Activated B cell treated with CpG ODN at 0.5 μM for 24 hours (primary cell): ENCODE data around the gene POLR2A. TPM values are rescaled to one million over a fixed set of nuclear protein-coding genes. Genes with fewer than 3 reads are reported as not detected.

Source experiments
- ATAC-seq: fragments of 200-7000 bp; cut with Tn5 transposase; one replicate; pipeline ENCODE4 v1.10.0; 2021; ENCODE audit warnings: low read depth, mild to moderate bottlenecking, moderate library complexity
- CTCF ChIA-PET: fragments of 350-600 bp; sonication (Branson Sonifier 250); formaldehyde crosslinking; loops from one replicate; lab custom pipeline; 2021; ENCODE audit warnings: antibody characterized with exemption; lab: Charles Lee
- POLR2A ChIA-PET: fragments of 350-600 bp; sonication (Branson Sonifier 250); formaldehyde crosslinking; loops from one replicate; lab custom pipeline; 2021; ENCODE audit warnings: antibody characterized with exemption; lab: Charles Lee
- DNase-seq: peaks from one replicate; pipeline ENCODE4 v3.0.0; 2022
- H3K27ac Mint-ChIP-seq: one replicate; pipeline ENCODE4 v1.8.0; 2020; ENCODE audit warnings: mixed read lengths
- H3K27me3 Mint-ChIP-seq: one replicate; pipeline ENCODE4 v1.8.0; 2021; ENCODE audit warnings: mixed read lengths
- H3K36me3 Mint-ChIP-seq: one replicate; pipeline ENCODE4 v1.8.0; 2021; ENCODE audit warnings: low read depth, mixed read lengths
- H3K4me1 Mint-ChIP-seq: one replicate; pipeline ENCODE4 v1.8.0; 2021; ENCODE audit warnings: mixed read lengths
- H3K4me3 Mint-ChIP-seq: one replicate; pipeline ENCODE4 v1.8.0; 2020; ENCODE audit warnings: mild to moderate bottlenecking, mixed read lengths
- H3K9me3 Mint-ChIP-seq: one replicate; pipeline ENCODE4 v1.8.0; 2020; ENCODE audit warnings: mixed read lengths
- intact Hi-C: fragments of 100-400 bp; cut with micrococcal nuclease; formaldehyde crosslinking; loops from one replicate; pipeline ENCODE4 v1.15.1; 2024
- total RNA-seq: library from RNA; stranded (reverse); gene quantifications from 2 replicates; pipeline ENCODE4 v1.2.3, GENCODE V29; 2022
- TF ChIP-seq, protein P1 (sequence below): fragments of 200-600 bp; IDR thresholded peaks from one replicate; pipeline ENCODE4 v1.8.0; 2022; ENCODE audit warnings: antibody characterized with exemption, mild to moderate bottlenecking

The POLR2A gene
- total RNA-seq, 1 donor from 2014 or later, result 162 TPM

DNA sequence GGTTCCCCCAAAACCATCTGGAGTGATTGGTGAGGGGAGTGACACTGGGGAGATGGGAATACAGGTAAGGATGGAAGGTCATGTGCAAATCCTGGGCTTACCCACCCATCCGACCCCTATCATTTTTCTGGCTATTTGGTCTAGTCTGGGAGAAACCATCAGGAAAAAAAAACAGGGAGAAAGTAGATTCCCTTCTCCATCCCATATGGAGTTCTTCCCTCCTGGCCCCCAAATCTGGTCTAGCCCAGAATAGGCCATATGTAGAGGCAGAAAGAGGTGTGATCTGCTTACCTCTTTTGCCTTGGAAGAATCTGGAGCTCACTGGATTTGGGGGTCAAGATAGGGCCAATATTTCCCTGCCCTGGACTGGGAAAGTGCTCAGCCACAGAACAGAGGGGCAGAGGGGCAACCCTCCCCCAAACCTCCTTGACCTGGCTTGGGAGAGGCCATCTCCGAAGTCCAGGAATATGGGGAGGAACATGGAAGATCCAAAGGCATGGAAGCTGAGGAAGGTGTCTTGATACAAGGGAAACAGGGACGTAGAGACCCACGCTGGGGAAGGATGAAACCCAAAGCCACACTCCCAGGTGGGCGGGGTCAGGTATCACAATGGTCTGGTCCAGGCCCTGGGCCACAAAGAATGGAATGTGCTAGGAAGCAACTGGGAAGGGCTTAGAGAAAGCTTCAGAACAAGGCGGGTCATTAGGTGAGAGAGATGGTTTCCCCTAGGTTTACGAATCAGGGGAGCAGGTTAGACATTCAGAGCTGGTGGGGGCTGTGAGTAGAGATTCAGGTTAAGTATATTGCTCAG lies 23.1 kb upstream of the POLR2A start:
- DNase-seq (no peak), ATAC-seq (no peak)
- no peak overlapping the region for H3K27ac Mint-ChIP-seq
- CTCF ChIA-PET, result interaction anchor here (1.2 kb wide), 1 partner anchor 19 kb away, joined by 3 read pairs; the partner anchor contains the start of gene ZBTB4
- intact Hi-C loops, result no loop called here
- TF ChIP-seq, protein P1, sequence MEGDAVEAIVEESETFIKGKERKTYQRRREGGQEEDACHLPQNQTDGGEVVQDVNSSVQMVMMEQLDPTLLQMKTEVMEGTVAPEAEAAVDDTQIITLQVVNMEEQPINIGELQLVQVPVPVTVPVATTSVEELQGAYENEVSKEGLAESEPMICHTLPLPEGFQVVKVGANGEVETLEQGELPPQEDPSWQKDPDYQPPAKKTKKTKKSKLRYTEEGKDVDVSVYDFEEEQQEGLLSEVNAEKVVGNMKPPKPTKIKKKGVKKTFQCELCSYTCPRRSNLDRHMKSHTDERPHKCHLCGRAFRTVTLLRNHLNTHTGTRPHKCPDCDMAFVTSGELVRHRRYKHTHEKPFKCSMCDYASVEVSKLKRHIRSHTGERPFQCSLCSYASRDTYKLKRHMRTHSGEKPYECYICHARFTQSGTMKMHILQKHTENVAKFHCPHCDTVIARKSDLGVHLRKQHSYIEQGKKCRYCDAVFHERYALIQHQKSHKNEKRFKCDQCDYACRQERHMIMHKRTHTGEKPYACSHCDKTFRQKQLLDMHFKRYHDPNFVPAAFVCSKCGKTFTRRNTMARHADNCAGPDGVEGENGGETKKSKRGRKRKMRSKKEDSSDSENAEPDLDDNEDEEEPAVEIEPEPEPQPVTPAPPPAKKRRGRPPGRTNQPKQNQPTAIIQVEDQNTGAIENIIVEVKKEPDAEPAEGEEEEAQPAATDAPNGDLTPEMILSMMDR, result no peak
- H3K36me3 Mint-ChIP-seq, result peaks cover 20% of the 10 kb centered on the region
- POLR2A ChIA-PET, result interaction anchor here (2.0 kb wide), 1 partner anchor 17 kb away, joined by 5 read pairs; the partner anchor contains the start of gene CHRNB1
- H3K4me3 Mint-ChIP-seq, result no peak overlapping the region
- H3K9me3 Mint-ChIP-seq, result no peaks in the 10 kb centered on the region
- no peaks in the 10 kb centered on the region for H3K27me3 Mint-ChIP-seq
- H3K4me1 Mint-ChIP-seq, result peaks cover 6% of the 10 kb centered on the region

DNA sequence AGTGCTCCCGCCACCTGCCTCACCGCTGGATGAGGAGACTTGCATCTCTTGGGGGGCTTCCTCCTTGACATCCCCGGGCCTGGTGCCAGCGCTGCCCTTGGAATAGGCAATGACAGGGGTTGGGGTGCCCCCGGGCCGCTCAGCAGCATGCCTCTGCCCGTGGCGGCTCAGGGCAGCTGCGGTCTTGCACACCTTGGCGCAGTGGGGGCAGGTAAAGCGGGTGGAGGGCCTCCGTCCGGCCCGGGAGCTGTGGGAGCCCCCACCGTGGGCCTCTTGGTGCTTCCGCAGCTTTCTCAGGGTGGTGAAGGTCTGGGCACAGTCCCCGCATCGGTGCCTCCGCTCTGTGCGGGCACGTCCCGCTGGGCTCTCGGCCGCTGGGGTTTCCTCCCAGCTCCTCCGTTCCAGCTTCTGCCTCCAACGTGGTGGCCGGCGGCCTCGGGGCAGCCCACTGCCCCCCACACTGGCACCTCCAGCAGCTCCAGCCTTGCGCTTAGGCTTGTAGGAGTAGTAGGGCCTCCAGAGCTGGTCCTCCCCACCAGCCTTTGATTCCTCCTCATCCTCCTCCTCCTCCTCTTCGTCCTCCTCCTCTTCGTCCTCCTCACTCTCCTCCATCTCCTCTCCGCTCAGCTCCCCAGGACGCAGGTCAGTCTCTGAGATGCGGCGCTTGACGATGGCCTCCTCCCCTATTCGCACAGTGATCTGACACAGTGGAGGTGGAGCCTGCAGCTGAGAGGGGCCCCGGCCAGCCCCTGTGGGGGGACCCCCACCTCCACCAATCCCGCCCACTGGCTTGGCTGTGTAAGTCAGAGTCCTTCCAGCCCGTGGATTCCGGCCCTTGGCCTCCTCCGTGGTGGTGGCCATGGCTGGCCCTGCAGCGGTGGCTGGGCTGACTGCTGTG lies 21.4 kb upstream of the POLR2A start:
- DNase-seq (no peak), ATAC-seq (no peak)
- intact Hi-C loops, result no loop called here
- ChIA-PET POLR2A (interaction anchor here (0.5 to 2.0 kb wide), 2 partner anchors 14 to 19 kb away, joined by 5 read pairs; partner anchors contain the start of gene CHRNB1), CTCF (interaction anchor here (0.7 to 1.2 kb wide), 2 partner anchors 26 to 98 kb away, joined by 3 to 5 read pairs; no protein-coding TSS in a partner anchor)
- H3K27me3 Mint-ChIP-seq, result no peaks in the 10 kb centered on the region
- peaks cover 12% of the 10 kb centered on the region for H3K4me1 Mint-ChIP-seq
- no peak overlapping the region for H3K27ac Mint-ChIP-seq
- H3K4me3 Mint-ChIP-seq, result no peak overlapping the region
- H3K36me3 Mint-ChIP-seq, result peaks cover 31% of the 10 kb centered on the region
- no peaks in the 10 kb centered on the region for H3K9me3 Mint-ChIP-seq
- TF ChIP-seq, protein P1, result no peak

- DNase-seq (no peak), ATAC-seq (no peak)
- CTCF ChIA-PET, result no interaction called here
- POLR2A ChIA-PET, result interaction anchor here (0.5 kb wide), 2 partner anchors 14 to 1023 kb away, joined by 5 to 8 read pairs; no protein-coding TSS in a partner anchor
- Mint-ChIP-seq H3K27ac (no peak overlapping the region), H3K27me3 (no peaks in the 10 kb centered on the region), H3K9me3 (no peaks in the 10 kb centered on the region), H3K4me3 (no peak overlapping the region), H3K4me1 (peaks cover 16% of the 10 kb centered on the region), H3K36me3 (peaks cover 33% of the 10 kb centered on the region)
- TF ChIP-seq, protein P1, result no peak
- intact Hi-C loops, result no loop called here
These were observed 20.8 kb upstream of the POLR2A start for GRCh38 chr17:7463372-7463846.

DNA sequence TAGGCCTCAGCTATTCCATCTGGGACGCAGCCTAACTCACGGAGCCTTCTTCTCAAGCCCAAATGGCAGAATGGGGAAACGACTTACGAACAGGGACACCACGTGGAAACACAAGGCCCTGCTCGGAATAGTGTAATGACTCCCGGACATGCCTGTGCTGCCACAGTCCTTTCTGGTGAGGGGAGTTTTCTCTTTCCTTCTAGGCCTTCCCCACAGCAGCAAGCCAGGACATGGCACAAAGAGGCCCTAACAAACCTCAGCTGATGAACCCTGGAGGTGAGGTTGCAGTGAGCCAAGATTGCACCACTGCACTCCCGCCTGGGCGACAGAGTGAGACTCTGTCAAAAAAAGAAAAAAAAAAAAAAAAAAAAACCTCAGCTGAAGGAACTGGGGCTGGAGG lies 20.1 kb upstream of the POLR2A start:
- Mint-ChIP-seq H3K27me3 (no peaks in the 10 kb centered on the region), H3K9me3 (no peaks in the 10 kb centered on the region), H3K4me1 (peaks cover 20% of the 10 kb centered on the region), H3K36me3 (peaks cover 33% of the 10 kb centered on the region), H3K27ac (no peak overlapping the region), H3K4me3 (no peak overlapping the region)
- TF ChIP-seq, protein P1, result no peak
- DNase-seq (no peak), ATAC-seq (no peak)
- POLR2A ChIA-PET, result interaction anchor here (0.5 to 1.2 kb wide), 4 partner anchors 19 to 1022 kb away, joined by 3 to 8 read pairs (median 6); no protein-coding TSS in a partner anchor
- intact Hi-C loops, result no loop called here
- CTCF ChIA-PET, result no interaction called here
